Endothelial cell of hepatic sinusoid (primary cell): ENCODE measurements around the gene PARP2.

Experiments
- in situ Hi-C: cut with HindIII; loops from 2 replicates; pipeline ENCODE4 v1.10.0; 2017; ENCODE audit warnings: low sequenced_read_pairs

The PARP2 gene

DNA sequence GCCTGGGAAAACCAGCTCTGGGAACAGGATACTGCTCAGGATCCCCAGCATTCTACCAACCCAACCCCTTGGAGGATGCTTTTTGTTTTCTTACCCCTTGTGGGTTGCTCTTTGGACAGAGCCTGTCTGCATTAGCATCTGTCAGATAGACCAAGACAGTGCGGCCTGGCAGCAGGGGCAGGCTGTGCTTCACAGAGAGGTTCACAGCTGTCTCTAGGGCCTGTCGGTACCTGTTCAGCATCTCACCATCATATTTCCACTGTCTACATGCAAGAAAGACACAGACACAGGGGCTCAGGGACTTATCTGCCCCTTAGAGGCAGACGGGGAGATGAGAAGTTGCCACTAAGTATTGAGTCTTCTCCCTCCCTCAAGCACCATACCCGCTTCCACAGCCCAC, 48.1 kb downstream of the PARP2 start:
- in situ Hi-C loops = no loop called here

- in situ Hi-C loops = loop anchor here (5.0 kb wide), 2 partner anchors 45 to 75 kb away; no protein-coding TSS in a partner anchor
Observed at GRCh38 chr14:20397511-20397910, 54.1 kb downstream of the PARP2 start.

GRCh38 chr14:20400589-20400964, 57.1 kb downstream of the PARP2 start:
- in situ Hi-C loops = no loop called here

DNA sequence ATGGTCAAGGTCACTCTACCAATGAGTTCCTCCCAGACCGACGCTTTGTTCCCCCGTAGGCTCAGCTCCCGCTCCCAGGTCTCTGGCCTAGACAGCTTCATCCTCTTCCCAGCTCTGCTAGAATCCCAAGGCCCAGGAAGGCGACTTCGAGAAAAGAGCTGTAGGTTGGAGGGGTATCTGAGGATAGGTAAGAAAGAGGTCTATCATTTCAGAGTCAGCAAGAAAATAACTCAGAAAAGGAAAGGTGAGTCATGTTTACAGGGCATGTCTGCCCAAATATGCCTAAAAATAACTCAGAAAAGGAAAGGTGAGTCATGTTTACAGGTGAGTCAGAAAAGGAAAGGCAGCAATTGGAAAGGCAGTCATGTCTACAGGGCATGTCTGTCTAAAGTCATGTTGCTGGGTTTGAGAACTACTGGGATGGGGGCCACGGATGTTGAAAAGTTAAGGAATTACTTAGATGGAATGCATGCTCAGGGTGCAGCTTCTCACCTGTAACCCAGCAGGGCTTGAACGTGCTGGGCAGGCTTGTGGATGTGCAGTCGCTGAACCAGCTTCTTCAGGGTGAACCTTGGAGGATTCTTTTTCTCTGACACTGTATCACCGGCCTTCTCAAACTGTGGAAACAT, 57.6 kb downstream of the PARP2 start:
- in situ Hi-C loops = no loop called here

GRCh38 chr14:20403521-20403920, 60.1 kb downstream of the PARP2 start:
- in situ Hi-C loops = no loop called here
